Umbilical cord (tissue), 2 donors: ENCODE data around the gene MAML2. TPM values are rescaled to one million over a fixed set of nuclear protein-coding genes. Genes with fewer than 3 reads are reported as not detected.

Experiments used
- DNase-seq: peaks from one replicate; pipeline ENCODE4 v3.0.0-alpha.2; 2015; ENCODE audit warnings: low spot score
- total RNA-seq: library from RNA; depleted of rRNA; stranded (reverse); fragments of >200 nt; gene quantifications from one replicate; pipeline ENCODE4 v1.2.3, GENCODE V29; 2014; ENCODE audit warnings: low replicate concordance; ENCODE audit not compliant: insufficient read depth

Gene MAML2
- total RNA-seq, 1 donor from 2014 or later, result 17.1 TPM

DNA sequence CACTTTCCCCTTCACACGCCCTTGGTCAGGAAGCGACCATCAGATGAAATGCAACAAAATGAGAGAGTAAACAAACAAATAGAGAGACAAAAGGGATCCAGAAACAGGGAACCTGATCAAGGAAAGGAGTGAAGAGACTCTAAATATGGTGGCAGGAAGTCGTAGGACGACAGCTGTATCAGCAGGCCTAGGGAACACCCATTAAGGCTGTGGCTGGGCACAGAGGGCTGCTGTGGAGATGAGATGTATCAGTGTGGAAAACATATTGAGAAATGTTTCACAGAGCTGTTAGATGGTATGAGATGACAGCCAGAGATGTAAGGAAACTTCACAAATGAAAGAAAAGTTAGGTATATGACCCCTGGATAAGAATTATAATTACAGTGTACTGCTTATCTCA, 263.3 kb downstream of the MAML2 start:
- no peak for DNase-seq

DNA sequence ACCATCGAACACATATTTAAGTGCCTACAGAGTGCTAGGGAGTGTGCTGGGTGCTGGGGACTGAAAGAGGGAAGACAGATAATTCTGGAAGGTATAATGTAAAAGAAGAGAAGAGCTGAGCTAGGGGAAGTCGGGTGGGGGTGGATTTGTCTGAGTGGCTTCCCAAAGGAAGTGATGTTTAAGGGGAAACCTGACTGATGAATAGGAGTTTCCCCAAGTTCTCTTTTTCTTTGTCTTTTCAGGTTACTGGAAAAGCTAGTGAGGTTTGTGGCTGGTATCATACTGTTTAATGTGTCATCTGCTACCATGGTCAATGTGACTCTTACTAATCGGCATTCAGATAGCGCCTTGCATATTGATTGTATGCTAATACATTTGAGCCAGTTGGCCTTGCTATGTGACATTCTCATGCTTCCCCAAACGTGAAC, 267.4 kb downstream of the MAML2 start:
- DNase-seq, result no peak

DNA sequence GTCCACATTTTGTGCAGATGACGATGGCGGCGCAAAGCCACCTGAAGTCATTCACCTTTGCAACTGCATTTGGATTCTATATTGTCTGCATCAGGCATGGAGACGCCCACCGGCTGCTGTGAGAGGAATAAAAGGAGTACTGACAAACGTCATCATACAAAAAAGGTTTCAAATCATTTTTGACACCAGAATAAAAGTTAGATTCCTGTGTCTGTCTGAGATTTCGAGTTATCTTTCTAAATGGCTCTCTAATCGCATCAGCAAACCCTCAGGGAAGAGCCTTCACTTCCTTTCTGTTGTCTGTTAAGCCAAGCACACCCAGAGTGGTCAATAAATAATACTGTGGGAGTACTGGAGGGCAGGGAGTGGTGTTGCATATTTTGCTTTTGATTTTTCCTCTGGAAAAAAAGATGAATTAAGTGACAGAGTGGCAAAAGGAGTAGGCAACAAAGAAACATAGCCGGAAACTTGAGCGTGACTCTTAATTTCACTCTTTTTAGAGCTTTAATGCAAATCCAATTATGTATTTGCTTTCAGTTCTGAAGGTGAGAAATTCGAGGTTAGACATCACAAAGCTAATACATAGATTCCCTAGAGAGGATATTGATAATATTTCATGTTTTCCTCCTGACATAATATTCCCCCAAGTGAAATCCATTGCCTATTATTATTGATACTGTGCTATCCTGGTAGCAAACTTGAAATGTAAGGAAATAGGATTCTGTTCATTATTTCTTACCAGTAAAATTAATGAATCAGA, 268.3 kb downstream of the MAML2 start:
- DNase-seq, result peak; percentile 51

DNA sequence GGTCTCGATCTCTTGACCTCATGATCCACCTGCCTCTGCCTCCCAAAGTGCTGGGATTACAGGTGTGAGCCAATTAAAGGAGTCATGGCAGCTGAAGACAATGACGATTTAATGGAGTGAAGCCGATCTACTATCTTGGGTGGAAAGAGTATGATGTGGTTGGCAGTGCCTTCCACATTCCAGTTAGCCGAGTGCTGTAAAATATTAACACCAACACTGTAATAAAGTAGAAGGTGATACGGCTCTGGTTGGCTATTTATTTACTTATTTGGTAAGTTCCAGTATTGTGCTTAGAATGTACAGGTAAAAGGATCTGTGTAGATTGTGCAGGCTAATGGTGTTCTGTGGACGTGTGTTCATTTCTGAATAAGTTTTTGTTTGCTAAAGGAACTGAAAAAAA, 269.5 kb downstream of the MAML2 start:
- DNase-seq, result no peak

DNA sequence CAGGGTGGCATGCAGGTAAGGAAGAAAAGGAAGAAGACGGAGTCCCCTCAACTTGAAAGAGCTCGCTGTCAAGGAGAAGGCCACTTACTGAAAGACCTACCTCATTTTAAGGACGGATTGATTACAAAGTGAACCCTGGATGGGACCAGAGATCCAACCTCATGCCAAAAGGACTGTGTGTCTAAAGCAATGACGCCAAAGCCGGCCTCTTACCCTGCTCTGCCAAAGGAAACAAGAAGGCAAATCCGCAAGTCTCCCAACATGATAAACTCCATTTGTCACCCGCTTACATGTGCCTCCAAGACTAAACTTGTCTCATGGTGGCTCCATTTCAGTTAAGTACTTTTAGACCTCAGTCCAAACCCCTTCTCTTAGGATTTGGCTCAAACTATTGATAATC, 270.4 kb downstream of the MAML2 start:
- no peak for DNase-seq

DNA sequence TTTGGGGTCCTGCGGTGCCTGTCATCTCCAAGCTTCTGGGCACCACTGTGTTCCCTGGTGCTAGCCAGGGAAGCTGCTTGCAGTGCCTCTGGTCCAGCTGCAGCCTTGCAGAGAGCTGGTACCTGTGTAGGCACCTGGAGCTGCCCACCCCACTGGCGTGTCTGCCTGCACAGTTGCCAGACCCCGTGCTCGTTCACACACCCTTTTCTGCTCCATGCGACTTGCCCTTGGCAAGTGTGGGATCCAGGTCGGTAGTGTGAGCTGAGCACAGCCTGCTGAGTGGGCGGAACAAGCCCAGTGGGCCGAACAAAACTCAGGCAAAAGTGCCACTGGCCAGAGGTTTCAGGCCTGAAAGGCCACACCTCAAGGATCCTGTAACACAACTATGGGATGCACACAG, 272.5 kb downstream of the MAML2 start:
- no peak for DNase-seq

DNA sequence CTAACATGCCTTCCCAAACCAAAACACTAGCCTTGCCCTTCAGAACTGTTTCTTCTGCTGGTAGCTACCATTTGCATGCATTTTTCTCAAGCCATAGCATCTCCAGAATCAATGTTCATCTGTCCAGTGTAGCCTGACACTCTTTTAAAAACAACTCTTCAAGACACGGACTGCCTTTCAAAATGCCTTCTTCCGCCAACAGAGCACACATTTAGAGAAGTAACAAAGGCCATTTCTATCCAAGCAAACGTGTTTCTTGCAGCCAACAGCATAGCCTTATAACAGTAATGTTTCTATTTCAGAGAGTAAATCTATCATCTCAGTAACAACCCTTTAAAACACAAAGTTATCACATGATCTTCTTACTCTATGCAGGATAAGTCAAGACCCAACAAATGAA, 275.8 kb downstream of the MAML2 start:
- no peak for DNase-seq

DNA sequence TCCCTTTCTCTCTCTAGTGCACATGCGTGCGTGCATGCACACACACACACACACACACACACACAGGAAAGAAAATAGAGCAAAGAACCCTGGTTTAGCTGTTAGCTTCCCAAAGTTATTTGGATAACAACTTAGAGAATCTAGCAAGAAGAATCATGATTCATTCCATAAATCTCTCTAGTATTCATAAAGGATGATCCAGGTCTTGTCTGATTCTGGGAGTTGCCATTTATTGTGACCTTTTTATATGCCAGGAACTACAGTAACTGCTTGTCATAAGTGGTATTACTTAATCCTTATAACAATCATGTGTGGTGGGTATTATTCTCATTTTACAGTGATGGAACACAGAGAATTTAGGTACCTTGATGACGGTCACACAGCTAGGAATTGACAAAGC, 277.6 kb downstream of the MAML2 start:
- DNase-seq, result peak; percentile 23

DNA sequence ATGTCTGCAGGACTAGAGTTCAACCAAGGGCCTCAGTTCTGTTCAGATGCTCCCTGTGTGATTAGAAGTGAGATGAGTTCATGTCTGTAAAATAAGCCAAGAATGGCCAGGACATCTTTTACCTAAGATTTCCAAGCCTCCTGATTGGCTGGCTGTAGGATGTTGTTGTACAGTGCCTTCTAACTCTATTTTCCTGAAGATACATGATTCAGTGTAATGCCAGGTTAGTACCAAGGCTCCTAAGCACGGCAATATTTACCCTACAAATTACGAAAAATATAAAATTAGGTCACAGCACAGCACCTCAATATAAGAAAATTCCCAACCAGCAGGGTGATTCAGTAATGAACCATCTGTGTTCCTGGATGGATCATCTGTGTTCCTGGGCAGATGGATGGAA, 279.1 kb downstream of the MAML2 start:
- DNase-seq, result no peak

DNA sequence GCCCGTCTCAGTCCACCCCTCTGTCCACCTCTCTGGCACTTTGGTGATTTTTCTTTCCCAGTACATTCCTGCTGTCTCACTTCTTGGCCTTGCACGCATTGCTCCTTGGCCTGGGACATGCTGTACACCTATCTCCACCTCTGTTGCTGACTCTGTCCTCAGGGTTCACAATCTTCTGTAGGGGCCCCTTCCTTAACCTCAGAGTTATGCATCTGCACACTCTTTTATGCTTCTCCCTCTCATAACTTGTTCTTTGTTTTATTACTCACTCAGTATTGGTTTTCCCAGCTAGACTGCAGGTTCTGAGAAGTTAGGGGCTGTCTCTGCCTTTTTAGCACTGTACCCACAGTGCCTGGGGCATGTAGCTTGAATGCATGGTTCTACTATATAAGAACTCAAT, 279.9 kb downstream of the MAML2 start:
- no peak for DNase-seq

DNA sequence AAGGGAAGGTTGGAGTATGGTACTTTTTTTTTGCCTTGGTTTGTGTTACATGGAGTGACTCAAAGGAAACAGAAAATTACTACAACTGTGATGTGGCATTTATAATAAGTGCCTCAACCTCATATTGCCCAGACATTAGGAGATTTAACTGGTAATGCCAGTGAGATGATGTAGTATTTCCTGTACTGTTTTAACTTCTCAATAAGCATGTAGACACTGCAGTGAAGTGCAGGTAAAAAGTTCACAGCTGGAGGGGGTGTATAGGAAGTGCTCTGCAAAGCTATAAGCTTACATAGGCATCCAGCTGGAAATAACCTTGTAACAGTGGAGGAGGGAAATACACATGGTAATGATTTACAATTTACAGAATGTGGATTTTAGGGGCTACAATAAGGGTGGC, 280.9 kb downstream of the MAML2 start:
- DNase-seq, result peak; percentile 69

DNA sequence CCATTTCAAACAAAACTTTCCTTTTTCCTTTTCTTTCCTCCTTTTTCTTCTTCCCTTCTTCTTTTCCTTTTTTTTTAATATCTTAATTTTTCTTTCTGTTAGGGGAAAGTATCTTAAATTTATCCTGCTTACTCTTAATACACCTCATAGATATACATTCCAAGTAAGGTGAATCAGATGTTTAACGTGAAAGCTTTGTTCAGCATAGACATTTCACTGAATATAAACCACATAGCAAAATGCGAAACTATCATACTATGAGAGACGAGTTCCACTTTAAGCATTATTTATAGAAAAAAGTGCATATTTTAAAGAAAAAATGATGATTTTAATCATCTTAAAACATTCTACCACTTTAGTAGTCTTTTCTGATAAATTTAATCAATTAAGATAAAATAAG, 281.3 kb downstream of the MAML2 start:
- no peak for DNase-seq

DNA sequence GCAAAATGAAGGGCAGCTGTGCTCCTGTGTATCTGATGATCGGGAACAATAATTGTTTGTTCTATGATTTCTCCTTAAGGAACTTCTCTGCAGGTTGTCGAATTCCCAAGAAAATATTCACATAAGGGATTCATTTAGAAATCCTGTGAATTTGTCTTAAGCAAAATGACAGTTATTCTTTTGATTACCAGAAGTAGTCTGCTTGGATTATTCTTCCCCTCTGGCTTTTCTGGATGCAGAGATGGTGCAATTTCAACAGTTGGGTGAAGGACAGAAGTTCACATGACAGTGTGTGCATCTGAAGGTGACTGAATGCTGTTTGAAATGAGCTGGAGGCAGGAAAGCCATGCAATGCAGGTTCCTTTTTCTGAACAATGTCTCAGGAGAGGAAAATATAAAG, 281.9 kb downstream of the MAML2 start:
- no peak for DNase-seq

DNA sequence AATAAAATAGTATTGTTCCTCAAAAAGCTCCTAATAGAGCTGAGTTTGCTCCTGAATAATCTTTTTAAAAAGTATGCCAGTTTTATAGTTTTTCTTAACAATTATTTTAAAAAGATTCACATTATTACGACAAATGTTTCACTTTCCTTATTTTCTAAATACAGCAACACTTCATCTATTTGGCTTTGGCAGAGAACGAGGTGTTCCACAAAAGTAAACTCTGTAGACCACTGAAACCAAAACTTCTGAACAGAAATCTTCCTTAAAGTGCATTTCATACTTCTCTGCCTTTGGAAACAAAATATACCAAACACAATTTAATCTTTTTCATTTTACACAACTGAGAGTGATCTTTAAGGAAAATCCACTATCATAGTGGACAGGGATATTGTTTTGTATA, 285.5 kb downstream of the MAML2 start:
- no peak for DNase-seq

DNA sequence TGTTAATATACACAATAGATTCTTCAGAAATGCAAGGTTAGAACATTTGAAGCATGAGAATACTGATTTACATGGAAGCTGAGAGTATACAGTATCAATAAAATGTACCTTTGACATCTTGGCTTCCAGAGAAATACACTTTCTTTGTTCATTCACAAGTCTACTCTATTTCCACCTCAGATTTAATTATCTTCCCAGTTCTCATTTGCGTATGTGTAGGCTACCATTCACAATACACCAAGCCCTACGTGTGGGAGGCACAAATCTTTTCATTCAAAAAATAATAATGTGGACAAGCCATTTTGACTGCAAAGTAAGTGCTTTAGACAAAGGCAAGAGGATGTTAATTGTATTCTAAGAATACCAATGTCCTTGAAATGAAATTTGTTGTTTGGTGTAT, 286.4 kb downstream of the MAML2 start:
- no peak for DNase-seq

DNA sequence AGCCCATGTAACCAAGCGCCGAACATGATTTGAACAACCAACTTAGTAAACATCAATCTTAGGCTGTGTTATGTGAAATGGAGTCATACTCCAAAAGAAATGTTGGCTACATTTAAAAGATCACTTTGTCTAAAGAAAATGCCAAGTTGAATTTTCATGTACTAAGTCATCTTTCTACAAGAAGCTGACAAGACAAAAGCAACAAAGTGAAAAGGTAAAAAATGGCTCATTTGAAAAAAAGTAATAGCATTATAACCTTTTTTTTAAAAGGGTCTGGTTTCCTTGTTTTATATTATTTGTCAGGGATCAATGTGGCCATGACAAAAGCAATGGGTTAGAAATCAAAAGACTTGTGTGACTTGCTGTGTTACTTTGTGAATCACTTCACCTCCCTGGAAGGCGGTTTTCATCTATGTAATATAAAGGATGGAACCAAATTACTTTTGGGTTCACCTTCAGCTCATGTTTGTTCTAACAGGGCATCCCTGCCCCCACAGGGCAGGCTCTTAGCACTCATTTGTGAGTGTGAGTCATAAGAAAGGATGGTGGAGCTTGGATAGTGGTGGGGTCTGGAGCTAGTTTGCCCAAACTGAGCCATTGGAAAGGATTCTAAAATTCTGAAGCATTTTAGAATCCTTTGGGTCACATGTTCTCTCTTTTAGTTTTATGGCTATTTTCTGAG, 287.1 kb downstream of the MAML2 start:
- DNase-seq, result no peak

DNA sequence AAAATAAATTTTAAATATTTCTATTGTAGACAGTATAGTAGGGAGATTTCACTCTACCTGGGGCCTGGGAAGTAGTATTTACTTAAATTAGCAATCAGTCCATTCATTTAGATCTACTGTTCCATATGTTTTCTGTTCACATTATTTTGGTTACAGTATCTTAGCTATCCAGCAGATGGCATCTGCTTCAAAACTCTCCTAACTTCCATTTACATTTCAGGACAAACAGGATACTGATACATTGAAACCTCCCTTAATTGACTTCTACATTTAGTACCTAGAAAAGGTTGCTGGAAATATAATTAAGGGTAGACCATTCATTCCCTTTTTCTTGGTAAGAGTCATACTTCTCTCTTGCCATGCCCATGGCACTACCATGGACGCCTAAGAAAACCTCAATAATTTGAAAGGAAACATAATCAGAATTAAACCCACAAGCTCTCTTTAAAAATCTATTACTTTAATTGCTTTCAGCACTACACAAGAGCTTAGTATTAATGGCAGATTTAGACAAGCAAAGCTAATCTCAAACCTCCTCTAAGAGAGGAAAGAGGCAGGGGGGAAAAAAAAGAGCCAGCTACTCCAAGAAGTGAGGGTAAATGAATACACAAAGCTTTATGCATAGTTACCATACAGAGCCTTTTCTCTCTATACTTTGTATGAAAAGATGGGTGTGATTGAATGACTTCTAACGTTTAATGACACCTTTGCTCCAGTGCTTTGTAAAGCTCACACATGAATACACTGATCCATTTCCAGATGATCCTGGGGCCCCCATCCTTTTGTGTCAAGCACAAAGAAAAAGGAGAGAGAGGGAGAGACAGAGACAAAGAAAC, 287.9 kb downstream of the MAML2 start:
- peak; percentile 54 for DNase-seq

DNA sequence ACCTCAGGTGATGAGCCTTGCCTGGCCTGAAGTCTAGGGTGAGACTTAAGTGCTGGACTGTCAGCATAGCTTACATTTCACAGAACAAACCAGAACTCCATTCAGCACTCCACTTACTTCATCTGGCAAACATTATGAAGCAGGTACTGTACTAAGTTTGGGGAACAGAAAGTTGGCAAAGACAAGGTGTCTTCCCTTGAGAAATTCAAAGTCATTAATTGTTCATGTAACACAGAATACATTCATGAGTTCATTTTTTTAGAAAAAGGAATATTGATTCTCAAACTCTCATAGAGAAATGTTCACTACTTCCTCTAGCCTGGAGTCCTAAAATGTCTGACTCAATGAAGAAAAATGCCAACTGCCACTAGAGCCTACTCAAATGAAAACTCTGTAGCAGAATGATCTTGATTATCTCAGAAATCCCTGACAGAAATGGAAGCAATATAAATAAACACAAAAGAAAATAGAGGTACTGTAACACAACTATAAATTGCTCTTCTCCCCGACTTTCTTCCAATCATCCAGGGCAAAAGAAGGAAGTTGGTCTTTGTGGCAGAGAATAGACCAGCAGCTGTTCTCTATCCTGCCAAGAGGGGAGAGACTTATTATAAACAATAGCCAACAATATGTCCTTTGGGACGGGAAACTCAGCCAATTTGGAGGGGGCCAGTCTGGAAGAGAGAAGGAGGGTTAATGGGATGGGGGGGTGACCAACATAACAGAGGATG, 289.9 kb downstream of the MAML2 start:
- DNase-seq, result peak; percentile 27

DNA sequence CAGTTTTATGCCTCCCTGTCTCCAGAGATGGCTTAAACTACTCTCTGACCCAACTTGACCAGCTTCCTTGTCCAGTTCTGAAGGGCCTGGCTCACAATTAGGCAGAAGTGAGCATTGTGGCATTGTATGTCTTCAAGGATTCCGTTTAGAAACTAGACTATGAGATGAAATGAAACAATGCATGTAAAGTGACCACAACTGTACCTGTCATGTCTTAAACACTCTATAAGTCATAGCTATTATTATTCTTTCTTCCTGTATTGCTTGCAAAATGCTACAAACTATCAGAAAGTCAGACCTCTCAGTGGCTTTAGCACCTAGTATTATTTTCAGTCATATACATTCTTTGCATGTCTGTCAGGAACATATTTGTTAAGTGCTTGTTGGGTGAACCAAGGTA, 291.2 kb downstream of the MAML2 start:
- DNase-seq, result no peak

DNA sequence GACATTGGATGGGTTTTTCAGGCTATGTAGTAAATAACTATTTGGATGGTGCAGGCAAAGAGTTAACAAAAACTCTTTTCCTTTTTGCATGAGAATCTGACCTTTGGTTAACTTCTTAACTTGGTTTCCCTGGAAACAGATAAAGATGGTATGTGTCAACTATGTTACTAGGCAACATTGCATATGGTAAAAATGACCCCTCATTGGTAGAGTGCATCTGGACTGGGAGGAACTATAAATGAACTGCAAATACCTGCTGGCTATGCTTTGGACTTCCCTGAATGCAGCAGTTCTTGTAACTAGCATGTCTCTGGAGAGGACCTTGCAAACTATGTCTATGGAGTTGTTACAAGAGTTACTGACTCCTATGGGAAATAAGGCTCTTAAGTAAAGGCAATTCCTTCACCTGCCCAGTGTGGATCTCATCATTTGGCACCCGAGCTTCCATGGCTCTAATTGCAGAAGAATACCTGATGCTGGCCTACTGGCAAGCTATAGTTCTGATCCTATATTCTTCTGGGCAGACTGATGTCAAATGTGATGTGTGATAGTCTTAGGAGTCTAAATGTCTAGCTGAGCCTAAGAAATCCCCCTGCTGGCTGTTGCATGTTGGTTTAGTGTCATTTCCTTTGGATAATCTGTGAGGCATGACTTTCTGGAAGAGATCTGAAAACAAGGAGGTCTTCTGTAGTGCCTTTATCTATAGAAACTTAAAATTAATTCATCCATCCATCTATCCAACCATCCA, 292.4 kb downstream of the MAML2 start:
- DNase-seq, result peak; percentile 86

DNA sequence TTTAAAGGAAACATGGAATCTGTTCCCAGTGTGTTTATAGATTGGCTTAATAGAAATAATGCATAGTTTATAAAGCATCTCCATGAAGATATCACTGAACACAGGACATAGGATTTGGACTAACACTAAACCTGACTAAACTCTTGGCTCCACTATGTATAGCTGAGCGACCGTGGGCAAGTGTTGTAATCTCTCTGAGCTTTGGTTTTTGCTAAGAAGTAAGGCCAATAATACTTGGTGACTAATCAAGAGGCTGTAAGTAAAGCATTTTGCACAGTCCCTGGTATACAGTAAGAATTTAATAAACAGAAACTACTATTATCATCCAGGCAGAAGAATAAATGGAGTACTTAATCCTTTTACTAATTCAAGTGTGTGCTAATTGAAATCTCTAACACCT, 293.6 kb downstream of the MAML2 start:
- DNase-seq, result peak; percentile 40
